CD14-positive monocyte (primary cell): Measurements from ENCODE around the gene SLCO4A1. TPM values are rescaled to one million over a fixed set of nuclear protein-coding genes. Genes with fewer than 3 reads are reported as not detected.

Experiments
- DNase-seq, 3 donors: peaks; one replicate each; pipeline ENCODE4 v3.0.0-alpha.2; 2011 to 2022
- H2AFZ ChIP-seq: 2 replicates; pipeline ENCODE4 v1.6.0; 2012; ENCODE audit warnings: mild to moderate bottlenecking, low read depth, low read length, inconsistent platforms; ENCODE audit not compliant: insufficient read depth, poor library complexity, severe bottlenecking
- H3K27ac ChIP-seq, 2 donors: 1 replicate in 1 of 2; 2 replicates in 1 of 2; pipeline ENCODE4 v1.5.1; 2012 to 2013; ENCODE audit warnings: low read length in 2 of 2, control low read depth in 1 of 2, inconsistent platforms in 1 of 2, low read depth in 1 of 2, mild to moderate bottlenecking in 1 of 2
- H3K27me3 ChIP-seq, 2 donors: one replicate each; pipeline versions ENCODE4 v1.6.0 to v1.6.1; 2011 to 2013; ENCODE audit warnings: low read length in 2 of 2; ENCODE audit not compliant: control insufficient read depth in 2 of 2, insufficient read depth in 2 of 2
- H3K36me3 ChIP-seq, 2 donors: replicated peaks in 1 of 2; 1 replicate in 1 of 2; 2 replicates in 1 of 2; pipeline versions ENCODE4 v1.5.1 to v1.6.1; 2012 to 2013; ENCODE audit warnings: low read length in 2 of 2, control low read depth in 1 of 2, inconsistent platforms in 1 of 2, mild to moderate bottlenecking in 1 of 2; ENCODE audit not compliant: insufficient read depth in 2 of 2, control insufficient read depth in 1 of 2
- H3K4me1 ChIP-seq, 2 donors: 1 replicate in 1 of 2; 2 replicates in 1 of 2; pipeline versions ENCODE4 v1.5.1 to v1.6.1; 2012 to 2013; ENCODE audit warnings: low read length in 2 of 2, control low read depth in 1 of 2, inconsistent platforms in 1 of 2, mild to moderate bottlenecking in 1 of 2, moderate library complexity in 1 of 2; ENCODE audit not compliant: insufficient read depth in 2 of 2, control insufficient read depth in 1 of 2
- H3K4me2 ChIP-seq: replicated peaks from 2 replicates; pipeline ENCODE3; 2012; ENCODE audit warnings: low read length, moderate library complexity, mild to moderate bottlenecking; ENCODE audit not compliant: poor library complexity, severe bottlenecking; ENCODE audit errors: extremely low read depth
- H3K4me3 ChIP-seq, 3 experiments: fragments of 200-600 bp in 1 of 3; sonication (generic) in 1 of 3; replicated peaks in 1 of 3; 1 replicate in 2 of 3; 2 replicates in 1 of 3; pipeline ENCODE4 v1.5.1; 2011 to 2013; ENCODE audit warnings: low read length in 3 of 3, mild to moderate bottlenecking in 3 of 3, control low read depth in 2 of 3, low read depth in 2 of 3, inconsistent platforms in 1 of 3, moderate library complexity in 1 of 3
- H3K79me2 ChIP-seq: 2 replicates; pipeline ENCODE4 v1.6.0; 2012; ENCODE audit warnings: mild to moderate bottlenecking, control low read depth, inconsistent platforms, low read length, moderate library complexity; ENCODE audit not compliant: insufficient read depth
- H3K9ac ChIP-seq: 2 replicates; pipeline ENCODE4 v1.6.0; 2017; ENCODE audit warnings: low read length, mild to moderate bottlenecking; ENCODE audit not compliant: insufficient read depth, poor library complexity, severe bottlenecking
- H3K9me3 ChIP-seq, 2 donors: replicated peaks in 1 of 2; 1 replicate in 1 of 2; 2 replicates in 1 of 2; pipeline versions ENCODE4 v1.5.1 to v1.6.1; 2012 to 2013; ENCODE audit warnings: low read length in 2 of 2, control low read depth in 1 of 2; ENCODE audit not compliant: control insufficient read depth in 1 of 2, insufficient read depth in 1 of 2
- H4K20me1 ChIP-seq: 2 replicates; pipeline ENCODE4 v1.6.0; 2012; ENCODE audit warnings: mild to moderate bottlenecking, low read length, control low read depth, moderate library complexity; ENCODE audit not compliant: insufficient read depth
- H3K27ac Mint-ChIP-seq, 7 donors: one replicate each; pipeline ENCODE4 v1.8.0; 2020; ENCODE audit warnings: mild to moderate bottlenecking in 7 of 7, mixed read lengths in 7 of 7, moderate library complexity in 6 of 7, inconsistent platforms in 2 of 7
- H3K27me3 Mint-ChIP-seq, 3 donors: one replicate each; pipeline ENCODE4 v1.8.0; 2021 to 2022; ENCODE audit warnings: low read depth in 3 of 3, mild to moderate bottlenecking in 3 of 3, mixed read lengths in 3 of 3, moderate library complexity in 3 of 3, inconsistent platforms in 1 of 3
- H3K36me3 Mint-ChIP-seq, 2 donors: one replicate each; pipeline ENCODE4 v1.8.0; 2020; ENCODE audit warnings: mixed read lengths in 2 of 2, inconsistent platforms in 1 of 2, mild to moderate bottlenecking in 1 of 2
- H3K4me1 Mint-ChIP-seq: one replicate; pipeline ENCODE4 v1.8.0; 2020; ENCODE audit warnings: mild to moderate bottlenecking, mixed read lengths
- H3K4me3 Mint-ChIP-seq, 2 donors: one replicate each; pipeline ENCODE4 v1.8.0; 2020; ENCODE audit warnings: mild to moderate bottlenecking in 2 of 2, mixed read lengths in 2 of 2, moderate library complexity in 1 of 2
- H3K9me3 Mint-ChIP-seq, 7 donors: one replicate each; pipeline ENCODE4 v1.8.0; 2020 to 2022; ENCODE audit warnings: mixed read lengths in 7 of 7, mild to moderate bottlenecking in 6 of 7, moderate library complexity in 6 of 7, inconsistent platforms in 2 of 7
- WGBS: methylation state at CpG from one replicate; pipeline ENCODE4 v1.1.5; 2013; ENCODE audit warnings: missing lambda C conversion rate; ENCODE audit not compliant: insufficient coverage; 5-methylcytosine and 5-hydroxymethylcytosine counted together
- intact Hi-C, 2 donors: fragments of 100-400 bp; cut with micrococcal nuclease; formaldehyde crosslinking; loops; one replicate each; pipeline versions ENCODE4 v1.15.0 to v1.15.1; 2023
- polyA plus RNA-seq, 3 donors: library from polyadenylated mRNA; depleted of rRNA in 1 of 3; unstranded in 2 of 3; stranded (reverse) in 1 of 3; fragments of 300-500 nt in 2 of 3; fragments of >200 nt in 1 of 3; fragmentation: Illumina TruSeq in 2 of 3; gene quantifications; 1 replicate in 2 of 3; 2 replicates in 1 of 3; pipeline ENCODE4 v1.2.3, GENCODE V29; 2012 to 2021
- TF ChIP-seq, protein P1 (sequence below): fragments of 200-600 bp; IDR thresholded peaks from one replicate; pipeline ENCODE4 v1.8.0; 2022; ENCODE audit warnings: antibody characterized with exemption, mild to moderate bottlenecking

SLCO4A1 gene
- polyA plus RNA-seq, 3 donors, result 0.05 to 0.42 (median 0.26) TPM

DNA sequence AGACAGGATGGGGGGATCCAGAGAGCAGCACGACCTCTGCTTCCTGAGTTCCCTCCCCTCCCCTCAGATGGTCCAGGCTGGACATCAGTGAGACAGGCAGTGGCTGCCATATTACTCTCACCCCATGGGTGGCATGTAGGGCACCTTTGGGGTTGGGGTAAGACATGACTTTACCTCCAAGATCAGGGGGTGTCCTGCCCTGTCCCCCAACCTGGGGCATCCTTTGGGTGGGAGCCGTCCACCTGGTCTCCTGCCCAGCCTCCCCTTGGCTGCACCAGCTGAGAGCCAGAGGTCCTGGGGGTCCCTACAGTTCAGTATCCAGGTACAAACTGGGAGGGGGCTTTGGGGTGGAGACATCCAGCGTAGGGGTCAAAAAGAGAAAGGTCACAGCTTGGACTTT lies 48.7 kb upstream of the SLCO4A1 start:
- no peaks in the 10 kb centered on the region for H3K36me3 ChIP-seq
- H3K4me1 ChIP-seq, result peaks cover 20 to 27% of the 10 kb centered on the region in 2 donors
- no peak overlapping the region for H3K4me2 ChIP-seq
- no peak overlapping the region for H2AFZ ChIP-seq
- no peaks in the 10 kb centered on the region for H3K9me3 ChIP-seq
- Mint-ChIP-seq H3K4me1 (peaks cover 30% of the 10 kb centered on the region), H3K27ac (no peak overlapping the region), H3K36me3 (peaks cover 0 to 3% of the 10 kb centered on the region in 2 donors), H3K4me3 (no peak overlapping the region), H3K27me3 (peaks cover 22 to 39% (median 28%) of the 10 kb centered on the region in 3 donors), H3K9me3 (peaks cover 2 to 10% (median 5%) of the 10 kb centered on the region in 7 donors)
- no peak overlapping the region for H3K9ac ChIP-seq
- intact Hi-C loops, result loop anchor here in 1 of 2 donors (5.0 kb wide), 1 partner anchor 86 kb away; no protein-coding TSS in a partner anchor
- no peaks in the 10 kb centered on the region for H3K79me2 ChIP-seq
- H3K27me3 ChIP-seq, result peaks cover 0 to 15% of the 10 kb centered on the region in 2 donors
- no peak overlapping the region for H3K4me3 ChIP-seq
- DNase-seq, result no peak
- no peak overlapping the region for H3K27ac ChIP-seq
- H4K20me1 ChIP-seq, result no peaks in the 10 kb centered on the region
- WGBS, result 80% methylated on average over 1 of the region's 3 CpGs
- TF ChIP-seq, protein P1, sequence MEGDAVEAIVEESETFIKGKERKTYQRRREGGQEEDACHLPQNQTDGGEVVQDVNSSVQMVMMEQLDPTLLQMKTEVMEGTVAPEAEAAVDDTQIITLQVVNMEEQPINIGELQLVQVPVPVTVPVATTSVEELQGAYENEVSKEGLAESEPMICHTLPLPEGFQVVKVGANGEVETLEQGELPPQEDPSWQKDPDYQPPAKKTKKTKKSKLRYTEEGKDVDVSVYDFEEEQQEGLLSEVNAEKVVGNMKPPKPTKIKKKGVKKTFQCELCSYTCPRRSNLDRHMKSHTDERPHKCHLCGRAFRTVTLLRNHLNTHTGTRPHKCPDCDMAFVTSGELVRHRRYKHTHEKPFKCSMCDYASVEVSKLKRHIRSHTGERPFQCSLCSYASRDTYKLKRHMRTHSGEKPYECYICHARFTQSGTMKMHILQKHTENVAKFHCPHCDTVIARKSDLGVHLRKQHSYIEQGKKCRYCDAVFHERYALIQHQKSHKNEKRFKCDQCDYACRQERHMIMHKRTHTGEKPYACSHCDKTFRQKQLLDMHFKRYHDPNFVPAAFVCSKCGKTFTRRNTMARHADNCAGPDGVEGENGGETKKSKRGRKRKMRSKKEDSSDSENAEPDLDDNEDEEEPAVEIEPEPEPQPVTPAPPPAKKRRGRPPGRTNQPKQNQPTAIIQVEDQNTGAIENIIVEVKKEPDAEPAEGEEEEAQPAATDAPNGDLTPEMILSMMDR, result no peak

DNA sequence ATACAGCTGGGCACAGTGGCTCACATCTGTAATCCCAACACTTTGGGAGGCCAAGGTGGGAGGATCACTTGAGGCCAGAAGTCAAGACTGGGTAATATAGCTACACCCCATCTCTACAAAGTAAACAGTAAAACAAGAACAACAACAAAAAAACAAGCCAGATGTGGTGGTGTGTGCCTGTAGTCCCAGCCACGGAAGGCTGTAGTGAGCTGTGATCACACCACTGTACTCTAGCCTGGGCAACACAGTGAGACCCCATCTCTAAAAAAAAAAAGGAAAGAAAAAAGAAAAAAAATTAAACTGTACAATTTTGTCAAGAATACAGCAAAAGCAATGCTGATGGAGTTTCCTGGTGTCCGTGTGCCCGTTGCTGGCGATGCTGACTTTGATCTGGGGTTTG lies 47.2 kb upstream of the SLCO4A1 start:
- no peaks in the 10 kb centered on the region for H3K36me3 ChIP-seq
- no peaks in the 10 kb centered on the region for H3K9me3 ChIP-seq
- Mint-ChIP-seq H3K27ac (peak overlapping the region in 2 of 7 donors; percentile 24 to 46), H3K9me3 (peaks cover 2 to 11% (median 5%) of the 10 kb centered on the region in 7 donors), H3K36me3 (peaks cover 0 to 3% of the 10 kb centered on the region in 2 donors), H3K4me1 (peaks cover 44% of the 10 kb centered on the region), H3K27me3 (peaks cover 18 to 37% (median 24%) of the 10 kb centered on the region in 3 donors), H3K4me3 (peak overlapping the region in 1 of 2 donors; percentile 59)
- no peak overlapping the region for H3K27ac ChIP-seq
- intact Hi-C loops, result no loop called here
- H3K79me2 ChIP-seq, result no peaks in the 10 kb centered on the region
- no peak overlapping the region for H3K9ac ChIP-seq
- no peak overlapping the region for H3K4me2 ChIP-seq
- 69% methylated on average over 3 of the region's 4 CpGs for WGBS
- DNase-seq, result no peak
- no peak overlapping the region for H2AFZ ChIP-seq
- no peak overlapping the region for H3K4me3 ChIP-seq
- peaks cover 0 to 15% of the 10 kb centered on the region in 2 donors for H3K27me3 ChIP-seq
- H3K4me1 ChIP-seq, result peaks cover 35 to 42% of the 10 kb centered on the region in 2 donors
- TF ChIP-seq, protein P1, result no peak
- H4K20me1 ChIP-seq, result no peaks in the 10 kb centered on the region
